ENCODE data around the gene CYRIA. TPM values are rescaled to one million over a fixed set of nuclear protein-coding genes. Genes with fewer than 3 reads are reported as not detected.

Gene CYRIA
- polyA plus RNA-seq (ENCODE audit: insufficient read length in 3 of 3) = 1 to 10 TPM; 2.1 to 4.0 (median 2.3) TPM
- long read RNA-seq, donor 1, full-length matches to known transcripts = 1 of 1 reads
- long read RNA-seq, donor 1, partial matches to known transcripts = 0 of 1 reads
- long read RNA-seq, donor 1, other reads (novel, unspliced or antisense) = 0 of 1 reads
- long read RNA-seq, donor 2 = 0 reads
- long read RNA-seq, donor 3 = 0 reads
- long read RNA-seq, donor 4, full-length matches to known transcripts = 2 of 2 reads
- long read RNA-seq, donor 4, partial matches to known transcripts = 0 of 2 reads
- long read RNA-seq, donor 4, other reads (novel, unspliced or antisense) = 0 of 2 reads
- long read RNA-seq, donor 5 = 0 reads
- long read RNA-seq, donor 6 = 0 reads
- long read RNA-seq, donor 7 = 0 reads
- long read RNA-seq, donor 8 = 0 reads
- long read RNA-seq, donor 9 = 0 reads
- long read RNA-seq, donor 10 = 0 reads
- long read RNA-seq, donor 11, full-length matches to known transcripts = 2 of 2 reads
- long read RNA-seq, donor 11, partial matches to known transcripts = 0 of 2 reads
- long read RNA-seq, donor 11, other reads (novel, unspliced or antisense) = 0 of 2 reads
- long read RNA-seq, donor 12 = 0 reads
- long read RNA-seq, donor 13, full-length matches to known transcripts = 1 of 1 reads
- long read RNA-seq, donor 13, partial matches to known transcripts = 0 of 1 reads
- long read RNA-seq, donor 13, other reads (novel, unspliced or antisense) = 0 of 1 reads
- long read RNA-seq, donor 14, full-length matches to known transcripts = 1 of 1 reads
- long read RNA-seq, donor 14, partial matches to known transcripts = 0 of 1 reads
- long read RNA-seq, donor 14, other reads (novel, unspliced or antisense) = 0 of 1 reads
- long read RNA-seq, donor 15 = 0 reads
- long read RNA-seq, donor 16, full-length matches to known transcripts = 1 of 1 reads
- long read RNA-seq, donor 16, partial matches to known transcripts = 0 of 1 reads
- long read RNA-seq, donor 16, other reads (novel, unspliced or antisense) = 0 of 1 reads

DNA sequence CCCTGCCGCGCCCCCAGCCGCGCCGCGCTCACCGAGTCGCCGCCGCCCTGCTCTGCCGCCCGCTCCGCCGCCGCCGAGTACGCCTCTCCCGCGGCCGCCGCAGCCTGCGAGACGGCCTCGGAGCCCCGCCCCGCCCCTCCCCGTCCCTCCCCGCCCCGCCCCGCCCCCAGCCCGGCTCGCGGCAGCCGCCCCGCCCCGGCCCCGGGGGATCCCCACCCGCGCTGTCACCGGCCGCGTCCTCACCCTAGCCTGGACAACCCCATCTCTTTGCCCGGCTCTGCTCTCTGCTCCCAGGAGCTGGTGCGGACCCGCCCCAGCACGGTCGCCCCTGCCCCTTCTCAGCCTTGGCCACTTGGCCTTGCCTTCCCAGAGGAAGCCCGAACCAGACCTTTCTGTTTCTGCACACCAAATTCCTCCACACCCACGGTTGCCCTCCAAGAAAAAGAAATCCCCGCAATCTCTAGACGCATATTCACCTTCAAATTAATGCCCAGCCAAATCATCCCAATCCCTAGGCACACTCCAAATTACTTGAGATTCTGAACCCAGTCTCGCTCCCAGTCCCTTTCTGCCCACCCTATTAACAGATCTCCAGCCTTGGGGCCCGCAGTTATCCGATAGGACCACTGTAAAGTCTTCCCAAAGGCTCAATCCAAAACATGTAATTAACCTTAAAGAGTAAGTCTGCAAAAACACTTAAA is at the start of gene CYRIA:
Gene CYRIA, minus strand, starts transcription at position 87 of the 701 bp plus-strand sequence. CDS start 77,715 bp downstream, outside the sequence.
- peak in 2 of 11 donors; percentile 16 to 34 for DNase-seq (ENCODE audit: extremely low read depth in 1 of 11, low read depth in 9 of 11, low spot score in 4 of 11)

DNA sequence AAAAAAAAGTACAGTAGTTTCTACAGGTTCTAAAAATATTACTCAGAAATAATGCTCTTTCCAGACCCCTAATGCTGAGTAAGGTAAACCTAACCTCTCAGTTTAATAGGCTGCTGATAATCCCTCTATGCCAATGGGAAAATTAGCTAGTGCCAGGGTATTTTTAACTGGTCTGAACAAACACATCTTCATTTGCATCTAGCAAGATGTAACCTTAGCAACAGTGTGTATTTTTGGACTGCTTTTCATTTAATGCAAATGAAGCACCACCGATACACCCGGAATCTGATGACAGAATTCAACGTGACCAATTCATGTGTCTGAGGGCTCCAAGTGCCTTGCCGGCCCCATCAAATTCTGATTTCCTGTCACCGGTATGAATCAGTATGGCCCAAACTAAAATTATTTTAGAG is 47.4 kb upstream of the CYRIA start:
- DNase-seq (ENCODE audit: extremely low read depth in 1 of 11, low read depth in 9 of 11, low spot score in 4 of 11) = no peak

DNA sequence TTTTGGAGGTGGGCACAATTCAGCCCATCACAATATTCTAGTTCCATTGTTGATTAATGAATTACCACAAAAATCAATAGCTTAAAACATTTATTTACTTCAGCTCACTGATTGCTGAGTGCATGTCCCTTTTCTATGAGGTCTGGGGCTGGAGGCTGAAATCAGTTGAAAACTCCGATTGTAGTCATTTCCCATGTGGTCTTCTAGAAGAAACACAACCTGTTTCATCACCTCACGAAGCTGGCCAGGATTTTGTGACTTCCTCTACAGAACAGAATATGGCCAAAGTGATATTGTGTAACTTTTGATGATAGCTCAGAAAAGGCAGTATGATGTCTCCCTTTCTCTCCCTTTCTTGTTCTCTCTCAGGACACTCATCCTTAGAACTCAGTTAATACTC is 44.1 kb upstream of the CYRIA start:
- DNase-seq (ENCODE audit: extremely low read depth in 1 of 11, low read depth in 9 of 11, low spot score in 4 of 11) = no peak

DNA sequence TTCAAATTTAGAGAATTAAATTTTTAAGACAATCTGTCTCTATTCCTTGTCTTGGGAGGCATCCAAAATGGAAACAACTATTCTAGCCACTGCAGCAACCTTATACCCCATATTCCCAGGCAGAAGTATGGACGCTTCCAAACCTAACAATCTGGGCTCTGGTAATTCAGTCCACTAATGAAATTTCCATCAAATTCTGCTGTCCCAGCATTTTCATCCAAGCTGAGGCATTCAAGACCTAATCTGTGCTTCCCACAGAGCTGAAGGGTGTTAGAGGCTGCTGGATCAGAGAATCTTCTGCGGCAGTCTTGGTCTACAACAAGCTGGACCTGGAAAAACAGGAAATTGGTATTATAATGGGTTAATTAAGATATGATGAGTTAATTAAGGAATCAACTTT is 42.5 kb upstream of the CYRIA start:
- no peak for DNase-seq (ENCODE audit: extremely low read depth in 1 of 11, low read depth in 9 of 11, low spot score in 4 of 11)

DNA sequence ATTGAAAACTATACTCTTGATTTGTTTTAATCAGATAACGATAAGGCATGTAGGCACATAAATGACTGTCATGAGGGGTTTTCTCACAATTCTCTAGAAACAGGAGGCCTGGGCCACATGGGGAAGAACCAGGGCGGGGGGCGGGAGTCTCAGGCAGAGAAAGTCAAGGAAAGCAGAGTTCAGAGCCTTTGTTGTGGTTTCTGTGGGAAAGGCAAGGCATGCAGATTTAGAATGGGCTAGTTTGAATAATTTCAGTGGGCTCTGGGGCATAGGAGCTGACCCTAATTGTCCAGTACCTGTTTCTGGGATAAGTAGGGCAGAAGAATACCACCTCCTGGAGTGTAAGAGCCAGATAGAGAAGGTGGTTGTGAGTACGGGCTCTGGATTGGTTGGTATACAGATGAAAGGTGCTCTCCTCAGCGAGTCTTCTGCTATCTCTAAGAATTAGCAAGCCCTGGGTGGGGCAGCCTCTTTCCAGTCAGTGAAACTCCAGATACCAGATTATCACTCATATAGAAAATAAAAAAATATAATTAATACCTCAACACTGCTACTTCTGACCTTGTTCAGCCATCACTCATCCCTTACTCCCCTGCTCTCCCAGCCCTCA is 41.5 kb upstream of the CYRIA start:
- no peak for DNase-seq (ENCODE audit: extremely low read depth in 1 of 11, low read depth in 9 of 11, low spot score in 4 of 11)

DNA sequence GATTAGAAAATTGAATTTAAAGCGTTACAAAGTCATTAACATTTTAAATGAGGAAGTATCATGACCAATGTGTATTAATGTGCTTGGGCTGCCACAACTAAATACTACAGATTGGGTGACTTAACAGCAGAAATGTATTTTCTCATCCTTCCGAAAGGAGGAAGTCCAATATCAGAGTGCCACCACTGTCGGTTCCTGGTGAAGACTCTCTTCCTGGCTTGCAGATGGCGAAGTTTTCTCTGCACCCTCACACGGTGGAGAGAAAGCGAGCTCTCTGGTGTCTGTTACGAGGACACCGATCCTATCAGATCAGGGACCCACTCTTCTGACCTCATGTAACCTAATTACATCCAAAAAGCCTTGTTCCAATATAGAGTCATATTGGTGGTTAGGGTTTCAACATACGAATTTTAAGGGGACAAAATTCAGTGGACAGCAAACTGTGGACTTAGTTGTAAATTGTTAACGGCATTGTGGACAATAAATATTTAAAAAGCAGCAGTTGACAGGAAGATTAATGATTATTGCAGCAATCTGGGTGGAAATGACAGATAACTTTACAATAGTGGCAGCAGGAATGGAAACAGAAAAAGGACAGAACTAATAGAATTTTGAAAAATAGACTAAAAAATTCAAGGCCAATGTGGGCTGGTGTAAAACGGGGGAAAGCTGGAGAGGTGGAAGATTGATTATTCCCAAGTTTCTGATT is 35.1 kb upstream of the CYRIA start:
- no peak for DNase-seq (ENCODE audit: extremely low read depth in 1 of 11, low read depth in 9 of 11, low spot score in 4 of 11)

DNA sequence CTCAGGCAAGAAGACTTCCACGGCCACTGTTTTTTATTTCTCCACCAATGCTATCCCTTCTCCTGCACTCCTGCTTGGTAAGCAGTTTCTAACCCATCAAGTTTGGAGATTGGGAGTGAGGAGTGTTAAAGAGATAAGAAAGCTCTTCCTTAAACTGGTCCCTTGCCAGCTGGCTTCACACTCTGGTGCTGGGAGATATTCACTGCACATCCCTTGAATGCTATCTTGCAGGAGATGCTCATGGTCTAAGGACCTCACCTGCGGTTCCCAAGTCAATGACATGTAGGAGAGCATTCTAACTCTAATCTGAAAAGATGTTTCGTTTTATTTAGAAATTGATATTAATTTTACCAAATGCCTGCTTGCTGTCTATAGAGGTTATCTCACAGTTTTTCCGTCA is 28.2 kb upstream of the CYRIA start:
- DNase-seq (ENCODE audit: extremely low read depth in 1 of 11, low read depth in 9 of 11, low spot score in 4 of 11) = no peak

DNA sequence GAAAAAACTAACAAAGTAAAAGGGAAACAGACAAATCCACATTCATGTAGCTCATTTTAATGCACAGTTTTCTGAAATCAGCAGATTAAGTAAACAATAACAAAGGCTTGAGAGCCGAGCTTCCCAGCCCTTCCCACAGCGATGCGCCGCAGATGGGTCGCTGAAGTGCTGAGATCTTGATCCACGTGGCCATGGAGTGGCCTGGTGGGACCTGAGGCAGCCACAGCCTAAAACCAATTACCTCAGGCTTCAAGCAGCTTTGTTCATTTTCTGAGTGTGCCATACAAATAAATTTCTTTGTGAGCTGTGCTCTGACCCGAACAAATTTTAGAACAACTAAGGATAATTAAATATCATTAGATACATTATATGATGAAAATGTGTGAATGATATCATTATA is 25.6 kb upstream of the CYRIA start:
- DNase-seq (ENCODE audit: extremely low read depth in 1 of 11, low read depth in 9 of 11, low spot score in 4 of 11) = no peak

DNA sequence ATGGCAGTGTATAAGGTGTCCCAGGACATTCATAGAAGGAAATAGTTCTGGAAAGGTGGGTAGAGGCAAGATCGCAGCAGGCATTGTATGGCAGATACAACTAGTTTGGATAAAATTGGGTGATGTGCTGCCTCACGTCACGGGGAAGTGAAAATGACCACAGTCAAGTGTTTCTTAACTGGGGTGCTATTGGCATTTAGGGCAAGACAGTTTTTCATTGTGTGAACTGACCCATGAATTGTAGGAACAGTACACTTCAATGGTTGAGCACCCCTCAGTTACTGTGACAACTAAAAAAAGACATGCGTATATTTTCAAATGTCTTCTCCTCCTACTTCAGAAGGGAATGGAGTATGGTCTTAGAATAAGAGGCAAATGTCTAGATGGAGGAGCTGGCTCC is 22.3 kb upstream of the CYRIA start:
- no peak for DNase-seq (ENCODE audit: extremely low read depth in 1 of 11, low read depth in 9 of 11, low spot score in 4 of 11)

DNA sequence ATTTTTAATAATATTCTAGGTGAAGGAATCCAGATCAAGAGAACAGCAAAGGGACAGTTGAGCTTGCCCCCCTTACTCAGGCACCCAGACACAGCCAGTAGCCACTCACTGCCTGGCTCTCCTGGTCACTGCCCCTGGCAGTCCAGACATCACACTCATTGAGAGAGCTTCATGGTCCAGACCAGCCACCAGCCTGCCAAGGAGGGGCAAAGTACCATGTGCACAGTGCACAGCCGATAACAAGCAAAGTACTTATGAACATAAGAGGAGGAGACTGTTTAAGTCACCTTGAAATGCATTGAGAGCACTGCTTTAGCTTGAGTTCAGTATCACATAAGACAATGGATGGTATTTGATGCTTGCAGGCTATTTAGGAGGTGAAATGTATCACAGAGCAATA is 21.6 kb upstream of the CYRIA start:
- no peak for DNase-seq (ENCODE audit: extremely low read depth in 1 of 11, low read depth in 9 of 11, low spot score in 4 of 11)

DNA sequence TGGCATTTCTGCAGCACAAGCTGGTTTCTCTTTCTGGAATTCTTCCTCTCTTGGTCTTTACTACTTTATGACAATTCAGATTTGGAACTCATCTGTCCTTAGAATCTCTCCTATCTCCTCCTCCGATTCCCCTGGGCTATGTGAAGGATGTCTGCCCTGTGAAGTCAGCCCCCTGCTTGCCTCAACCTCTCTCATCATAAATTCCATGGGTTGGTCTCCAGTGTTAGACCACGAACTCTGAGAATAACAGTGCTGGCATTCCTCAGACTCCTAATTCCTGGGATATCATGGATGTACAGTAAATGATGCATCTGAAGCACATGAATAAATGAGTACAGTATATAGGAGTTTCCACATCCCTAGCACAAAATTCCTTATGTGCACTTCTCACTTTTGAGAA is 21.0 kb upstream of the CYRIA start:
- DNase-seq (ENCODE audit: extremely low read depth in 1 of 11, low read depth in 9 of 11, low spot score in 4 of 11) = no peak

DNA sequence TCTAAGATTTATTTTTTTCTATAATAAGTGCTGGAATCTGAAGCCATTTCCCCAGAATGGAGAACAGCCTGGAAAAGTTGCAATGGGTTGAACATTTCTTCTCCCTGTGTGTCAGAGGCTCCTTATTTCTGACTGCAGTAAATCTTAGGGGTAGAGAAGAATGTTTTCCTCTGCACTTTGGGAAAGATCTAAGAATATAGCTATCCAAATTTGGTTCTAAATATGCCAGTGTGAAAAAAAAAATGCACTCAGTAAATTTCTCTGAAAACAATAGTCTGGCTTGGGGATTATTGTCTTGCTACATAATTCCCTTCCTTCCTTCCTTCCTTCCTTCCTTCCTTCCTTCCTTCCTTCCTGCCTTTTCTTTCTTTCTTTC is 19.7 kb upstream of the CYRIA start:
- no peak for DNase-seq (ENCODE audit: extremely low read depth in 1 of 11, low read depth in 9 of 11, low spot score in 4 of 11)

DNA sequence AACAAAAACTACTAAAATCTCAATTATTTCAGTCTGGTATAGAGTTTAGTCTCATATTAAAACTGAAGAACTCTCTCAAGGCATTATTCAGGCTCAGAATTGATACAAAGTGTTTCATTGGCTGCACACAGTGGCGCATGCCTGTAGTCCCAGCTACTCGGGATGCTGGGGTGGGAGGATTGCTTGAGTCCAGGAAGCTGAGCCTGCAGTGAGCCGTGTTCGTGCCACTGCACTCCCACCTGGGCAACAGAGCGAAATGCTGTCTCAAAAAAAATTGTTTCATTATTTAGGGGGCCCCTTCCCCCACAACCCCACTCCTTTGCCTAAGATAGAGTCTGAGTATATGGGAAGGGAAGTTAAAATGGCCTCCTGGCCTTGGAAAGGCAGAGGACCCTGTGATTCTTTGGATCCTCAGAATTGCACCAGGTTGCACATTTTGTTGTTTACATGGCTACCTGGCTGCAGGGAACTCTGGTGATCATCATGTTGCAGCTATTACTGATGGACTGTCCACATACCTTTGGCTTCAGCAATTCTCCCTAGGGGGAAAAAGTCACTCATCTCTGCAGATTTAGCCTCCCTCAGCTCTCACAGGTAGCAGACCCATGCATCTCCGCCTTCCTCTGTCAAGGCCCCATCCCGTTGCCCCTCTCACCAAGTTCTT is 19.2 kb upstream of the CYRIA start:
- no peak for DNase-seq (ENCODE audit: extremely low read depth in 1 of 11, low read depth in 9 of 11, low spot score in 4 of 11)

DNA sequence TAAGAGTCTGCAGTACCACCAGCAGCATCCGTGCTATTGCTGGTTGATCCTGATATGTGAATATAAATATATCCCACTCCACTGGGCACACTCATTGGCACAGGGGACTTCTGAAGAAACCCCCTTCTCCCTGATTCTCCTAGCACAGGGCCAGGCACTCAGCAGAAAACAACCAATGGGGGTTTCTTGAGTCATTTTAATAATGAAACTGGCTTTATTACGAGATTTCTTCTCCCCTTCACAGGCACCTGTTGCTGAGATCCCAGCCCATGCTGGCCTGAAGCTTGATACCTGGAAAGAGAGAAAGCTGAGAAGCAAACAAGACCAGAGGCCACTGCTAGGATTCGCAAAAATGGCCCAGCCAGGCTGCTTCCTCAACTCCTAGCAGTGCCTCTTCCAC is 17.9 kb upstream of the CYRIA start:
- no peak for DNase-seq (ENCODE audit: extremely low read depth in 1 of 11, low read depth in 9 of 11, low spot score in 4 of 11)

DNA sequence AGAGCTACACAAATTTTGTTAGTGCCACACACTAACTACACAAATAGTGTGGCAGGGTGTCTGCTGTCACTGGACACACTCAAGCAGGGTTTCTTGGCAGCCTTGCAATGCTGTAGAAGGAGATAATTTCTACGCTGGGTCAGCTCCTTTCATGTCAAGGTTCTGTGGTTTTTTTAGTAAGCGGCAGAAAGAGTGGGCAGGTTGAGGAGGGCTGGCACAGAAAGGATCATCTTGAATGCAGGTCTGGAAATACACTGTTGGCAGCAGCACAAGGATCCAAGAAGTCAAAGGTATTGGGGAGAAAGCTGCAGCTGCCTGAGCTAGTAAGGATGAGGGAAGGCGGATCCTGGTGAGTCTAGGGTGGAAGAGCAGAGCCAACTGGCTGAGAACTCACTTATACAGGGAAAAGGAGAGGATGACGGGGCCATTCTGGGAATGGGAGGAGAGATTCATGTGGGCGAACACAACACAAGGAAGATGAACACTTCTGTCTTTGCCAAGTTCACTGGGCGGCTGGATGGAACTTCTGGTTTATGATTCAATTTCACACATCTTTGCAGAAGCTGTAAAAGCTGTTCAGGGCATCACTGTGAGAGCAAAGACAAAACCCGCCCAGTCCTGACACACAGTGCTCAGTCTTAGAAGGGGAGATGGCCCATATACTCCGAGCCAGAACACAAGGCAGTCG is 16.9 kb upstream of the CYRIA start:
- no peak for DNase-seq (ENCODE audit: extremely low read depth in 1 of 11, low read depth in 9 of 11, low spot score in 4 of 11)

DNA sequence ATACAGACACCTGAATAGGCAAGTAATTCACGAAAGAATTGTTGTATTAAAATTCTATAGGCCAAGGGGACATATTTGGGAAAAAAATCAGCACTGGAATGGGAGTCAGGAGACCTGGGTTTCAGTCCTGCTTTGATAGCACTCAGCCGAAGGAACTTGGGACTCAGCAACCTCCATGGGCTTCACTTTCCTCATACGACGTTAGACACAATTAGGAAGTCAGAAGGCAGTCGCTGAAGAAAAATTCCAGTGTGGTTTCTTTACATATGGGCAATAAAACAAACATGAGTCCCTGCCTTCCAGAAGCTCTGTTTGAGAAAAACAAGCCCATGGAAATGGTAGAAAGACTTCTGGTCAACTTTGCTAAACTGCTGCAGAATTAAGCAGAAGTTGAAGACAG is 15.1 kb upstream of the CYRIA start:
- no peak for DNase-seq (ENCODE audit: extremely low read depth in 1 of 11, low read depth in 9 of 11, low spot score in 4 of 11)

DNA sequence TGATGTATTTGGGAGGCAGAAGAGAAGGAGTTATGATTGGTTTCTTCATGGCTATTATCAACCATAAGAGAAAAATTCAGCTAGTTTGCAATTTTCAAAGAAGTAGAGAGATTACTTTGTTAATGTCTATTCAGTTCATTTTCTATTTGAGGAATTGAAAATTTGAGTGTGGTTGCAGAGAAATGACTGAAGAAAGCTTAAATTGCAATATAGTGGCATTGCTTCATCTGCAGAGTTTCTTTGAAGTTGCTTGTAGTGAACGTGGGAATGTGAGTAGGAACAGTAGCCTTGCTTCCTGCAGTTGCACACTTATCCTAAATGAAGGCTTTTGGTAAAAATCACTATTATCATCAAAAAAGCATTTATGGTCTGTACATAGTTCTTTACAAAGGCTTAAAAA is 14.7 kb upstream of the CYRIA start:
- no peak for DNase-seq (ENCODE audit: extremely low read depth in 1 of 11, low read depth in 9 of 11, low spot score in 4 of 11)
